Kidney tubule cell (primary cell): ENCODE measurements around the gene FAM216B.
"Not testable (repeated sequence)": the region's sequence is repeated elsewhere in the genome, so short reads cannot be mapped to it uniquely, and the experiment has no call there.

Source experiments
- DNase-seq: peaks from one replicate; pipeline ENCODE4 v3.0.0-alpha.2; 2018; ENCODE audit warnings: low spot score

FAM216B gene

GRCh38 chr13:42781352-42781751, at the start of gene FAM216B:
Gene FAM216B (plus strand): TSS chr13:42781584. CDS start chr13:42784068, 2,484 bp downstream.
- DNase-seq = no peak

GRCh38 chr13:42732073-42732472, 49.3 kb upstream of the FAM216B start:
- no peak for DNase-seq

DNA sequence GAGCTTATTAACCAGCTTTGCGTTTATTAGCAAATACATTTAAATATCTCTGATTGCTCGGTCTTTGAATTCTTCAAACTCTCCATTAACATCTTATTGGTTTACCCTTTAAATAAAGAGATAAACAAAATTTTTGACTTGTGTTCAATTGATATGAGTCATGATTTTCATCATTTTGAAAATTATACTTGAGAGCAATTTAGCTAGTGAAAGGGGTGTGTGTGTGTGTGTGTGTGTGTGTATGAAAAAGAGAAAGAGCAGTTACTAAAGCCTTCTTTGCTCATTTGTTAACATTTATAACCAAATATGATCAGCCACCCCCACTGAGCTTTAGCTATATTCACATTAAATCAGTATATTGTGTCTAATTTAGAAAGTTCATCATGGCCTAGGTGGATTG, 48.3 kb upstream of the FAM216B start:
- DNase-seq = no peak

- no peak for DNase-seq
Measured at GRCh38 chr13:42735010-42735409, 46.4 kb upstream of the FAM216B start.

DNA sequence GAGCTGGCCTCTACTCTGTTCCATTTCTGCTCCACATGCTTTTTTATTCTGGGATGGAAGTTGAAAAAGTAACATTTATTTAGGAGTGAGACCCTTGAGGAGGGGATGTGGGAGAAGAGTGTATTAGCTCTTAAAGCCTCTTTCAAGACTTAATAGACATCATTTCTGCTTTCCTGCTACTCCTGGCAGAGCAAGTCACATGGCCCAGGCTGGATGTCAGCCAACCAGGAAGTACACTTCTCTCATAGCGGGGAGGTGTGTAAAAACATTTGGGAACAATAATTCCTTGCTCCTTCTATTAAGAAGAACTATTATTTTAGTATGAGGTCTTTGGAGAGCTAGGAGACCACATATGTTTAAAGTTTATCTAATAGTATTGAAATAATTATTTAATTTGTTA, 40.6 kb upstream of the FAM216B start:
- DNase-seq = peak; percentile 56

- no peak for DNase-seq
Measured at GRCh38 chr13:42741914-42742313, 39.5 kb upstream of the FAM216B start.

DNA sequence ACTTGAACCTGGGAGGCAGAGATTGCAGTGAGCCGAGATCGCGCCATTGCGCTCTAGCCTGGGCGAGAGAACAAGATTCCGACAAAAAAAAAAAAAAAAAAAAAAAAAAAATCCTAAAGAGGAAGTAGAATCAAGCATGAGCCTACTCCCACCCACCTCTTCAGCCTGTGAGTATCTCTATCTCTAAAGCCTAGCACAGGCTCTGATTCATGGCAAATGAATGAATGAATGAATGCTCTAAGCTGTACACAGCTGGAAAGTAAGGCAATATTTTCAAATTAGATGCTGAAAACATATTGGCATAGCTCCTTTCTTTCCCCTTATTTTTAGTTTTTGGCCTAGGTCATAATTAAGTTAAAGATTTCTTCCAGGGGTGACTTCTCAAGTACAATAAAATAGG, 35.7 kb upstream of the FAM216B start:
- no peak for DNase-seq

DNA sequence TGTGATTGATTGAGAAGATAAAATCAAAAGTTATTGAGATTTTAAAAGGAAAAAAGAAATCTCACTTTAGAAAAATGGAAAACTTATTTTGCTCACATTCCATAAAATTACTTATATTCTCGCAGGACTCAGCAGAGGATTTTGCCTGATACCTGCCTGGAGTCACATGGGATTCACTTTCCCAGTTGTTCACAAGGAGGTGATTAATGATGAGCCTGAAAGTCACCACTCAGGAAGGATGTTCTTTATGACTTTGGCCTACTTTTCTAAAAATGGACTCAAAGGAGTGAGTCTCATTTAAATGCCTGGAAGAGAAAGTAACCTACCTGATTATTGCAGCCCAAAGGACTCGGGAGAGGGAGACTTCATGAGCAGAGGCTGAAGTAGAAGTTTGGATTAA, 34.5 kb upstream of the FAM216B start:
- DNase-seq = no peak

- peak; percentile 3 for DNase-seq
Measured at GRCh38 chr13:42747399-42747873, 33.9 kb upstream of the FAM216B start.

GRCh38 chr13:42750794-42751193, 30.6 kb upstream of the FAM216B start:
- no peak for DNase-seq

DNA sequence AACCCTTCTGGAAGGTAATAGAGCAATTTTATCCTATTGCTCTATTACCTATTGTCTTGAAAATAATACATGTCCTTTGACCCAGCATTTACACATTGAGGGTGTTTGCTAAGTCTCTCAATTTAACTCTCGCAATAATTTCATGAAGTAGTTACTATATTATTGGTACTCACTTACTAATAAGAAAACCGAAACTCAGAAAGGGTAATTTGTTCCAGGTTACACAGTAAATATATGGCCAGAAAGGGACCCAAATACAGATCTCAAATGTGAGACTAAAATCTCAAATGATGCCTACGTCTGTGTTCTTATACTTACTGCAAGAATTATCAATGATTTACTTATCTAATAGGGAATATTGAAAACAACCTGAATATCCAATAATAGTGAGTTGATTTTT, 29.7 kb upstream of the FAM216B start:
- DNase-seq = no peak

- DNase-seq = no peak
Measured at GRCh38 chr13:42752731-42753130, 28.7 kb upstream of the FAM216B start.

GRCh38 chr13:42753697-42754096, 27.7 kb upstream of the FAM216B start:
- DNase-seq = no peak

- DNase-seq = no peak
Measured at GRCh38 chr13:42754801-42755510, 26.4 kb upstream of the FAM216B start.

DNA sequence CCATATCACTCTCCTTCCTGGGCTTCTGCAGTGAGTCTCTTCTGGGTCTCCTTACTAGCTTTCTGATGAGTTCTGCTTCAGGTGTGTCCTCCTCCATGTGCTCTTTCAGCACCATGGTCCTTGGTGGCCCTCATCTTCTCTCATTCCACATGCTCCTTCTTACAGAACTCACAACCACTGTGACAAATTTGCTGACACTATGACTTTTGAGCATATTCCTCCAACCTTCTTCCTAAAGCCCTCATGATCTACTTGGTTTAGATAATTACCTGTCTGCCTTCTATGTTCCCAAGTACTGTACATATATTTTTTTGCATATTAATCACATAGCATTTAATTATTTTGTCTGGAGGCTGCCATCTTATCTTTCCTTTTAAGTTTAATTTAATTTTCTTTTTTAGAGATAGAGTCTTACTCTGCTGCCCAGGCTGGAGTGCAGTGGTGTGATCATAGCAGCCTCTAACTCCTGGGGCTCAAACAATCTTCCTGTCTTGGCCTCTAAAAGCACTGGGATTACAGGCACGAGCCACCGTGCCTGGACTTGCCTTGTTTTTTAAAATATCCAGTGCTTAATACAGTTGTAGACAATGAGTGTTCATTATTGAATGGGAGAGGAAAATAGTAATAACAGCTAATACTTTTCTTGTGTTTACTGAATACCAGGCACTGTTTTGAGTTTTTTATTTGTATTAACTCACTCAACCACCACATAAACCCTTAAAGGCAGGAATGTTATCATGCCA, 23.5 kb upstream of the FAM216B start:
- DNase-seq = no peak

DNA sequence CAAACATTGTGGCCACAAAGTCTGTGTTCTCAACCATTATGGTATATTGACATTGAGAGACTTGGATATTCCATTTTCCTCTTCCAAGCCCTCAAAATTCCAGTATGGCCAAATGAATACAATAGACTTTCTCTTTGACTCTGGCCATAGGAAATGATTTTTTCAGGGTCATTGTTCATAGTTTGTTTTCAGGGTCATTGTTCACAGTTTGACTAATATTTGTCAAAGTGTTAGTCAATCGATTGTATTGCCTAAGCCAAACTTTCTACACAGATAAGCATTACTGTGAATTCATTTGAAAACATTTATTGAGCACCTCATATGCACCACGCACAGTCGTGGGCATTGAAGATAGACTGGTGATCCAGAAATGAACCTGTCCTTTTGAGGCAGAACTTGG, 22.9 kb upstream of the FAM216B start:
- no peak for DNase-seq

- no peak for DNase-seq
Measured at GRCh38 chr13:42760951-42761350, 20.4 kb upstream of the FAM216B start.

GRCh38 chr13:42762251-42762650, 19.1 kb upstream of the FAM216B start:
- no peak for DNase-seq

GRCh38 chr13:42762917-42763316, 18.5 kb upstream of the FAM216B start:
- peak; percentile 52 for DNase-seq

GRCh38 chr13:42766016-42766415, 15.4 kb upstream of the FAM216B start:
- no peak for DNase-seq

- DNase-seq = no peak
Measured at GRCh38 chr13:42769650-42770049, 11.7 kb upstream of the FAM216B start.

DNA sequence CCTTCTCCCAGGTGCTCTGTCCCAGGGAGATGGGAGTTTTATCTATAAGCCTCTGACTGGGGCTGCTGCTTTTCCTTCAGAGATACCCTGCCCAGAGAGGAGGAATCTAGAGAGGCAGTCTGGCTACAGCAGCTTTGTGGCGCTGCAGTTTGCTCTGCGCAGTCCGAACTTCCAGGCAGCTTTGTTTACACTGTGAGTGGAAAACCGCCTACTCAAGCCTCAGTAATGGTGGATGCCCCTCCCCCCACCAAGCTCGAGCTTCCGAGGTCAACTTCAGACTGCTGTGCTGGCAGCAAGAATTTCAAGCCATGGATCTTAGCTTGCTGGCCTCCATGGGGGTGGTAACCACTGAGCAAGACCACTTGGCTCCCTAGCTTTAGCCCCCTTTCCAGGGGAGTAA, 4.8 kb upstream of the FAM216B start:
- not testable (repeated sequence) for DNase-seq

GRCh38 chr13:42777467-42777866, 3.9 kb upstream of the FAM216B start:
- no peak for DNase-seq

DNA sequence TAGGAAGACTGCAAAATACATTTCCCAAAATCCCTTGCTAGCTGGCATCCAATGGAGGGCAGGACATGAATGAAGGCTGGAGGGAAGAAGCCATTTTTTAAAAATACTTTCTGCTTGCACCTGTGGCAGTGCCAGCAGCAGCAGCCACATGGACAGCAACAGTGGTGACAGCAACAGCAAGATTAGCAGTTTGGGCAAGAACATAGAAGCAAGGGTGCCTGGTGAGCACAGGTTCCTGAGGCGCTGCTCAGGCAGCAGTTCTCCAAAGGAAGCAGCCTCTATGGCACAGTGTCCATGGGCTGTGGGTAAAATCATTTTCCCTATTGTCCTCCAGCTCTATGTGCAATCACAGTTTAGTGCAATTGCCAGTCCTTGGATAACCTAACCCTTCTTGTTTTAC, 1.3 kb upstream of the FAM216B start:
- DNase-seq = no peak
